GM10248 (cell line): ENCODE results near the gene MYG1.

ENCODE experiments used
- CTCF ChIA-PET: fragments of 300-600 bp; sonication (Branson Sonifier 250); formaldehyde crosslinking; extraction: SDS; loops from one replicate; lab custom pipeline; 2021; ENCODE audit warnings: antibody characterized with exemption; lab: Yijun Ruan, JAX
- POLR2A ChIA-PET: fragments of 350-650 bp; sonication (Branson Sonifier 250); formaldehyde crosslinking; extraction: SDS; loops from one replicate; lab custom pipeline; 2020; ENCODE audit warnings: antibody characterized with exemption; lab: Yijun Ruan, JAX
- DNase-seq: peaks from one replicate; pipeline ENCODE4 v3.0.0; 2012; ENCODE audit errors: extremely low spot score
- CTCF ChIP-seq: IDR thresholded peaks from 2 replicates; pipeline ENCODE4 v1.5.1; 2012; ENCODE audit warnings: mild to moderate bottlenecking, low read depth; ENCODE audit errors: extremely low read depth, missing control alignments, control extremely low read depth

The MYG1 gene

GRCh38 chr12:53255996-53256395 is 43.5 kb upstream of the MYG1 start:
- CTCF ChIA-PET = interaction anchor here (1.2 to 7.1 kb wide), 6 partner anchors 11 to 75 kb away, joined by 3 to 69 read pairs (median 4); partner anchors contain the start of genes CSAD, ESPL1 and PFDN5
- no peak for DNase-seq
- POLR2A ChIA-PET = no interaction called here
- TF ChIP-seq CTCF = no peak

GRCh38 chr12:53258541-53259539 is 40.7 kb upstream of the MYG1 start:
- ChIA-PET POLR2A (interaction anchor here (0.7 kb wide), 1 partner anchor 9 kb away, joined by 5 read pairs; the partner anchor contains the start of gene ESPL1), CTCF (interaction anchor here (0.8 to 1.1 kb wide), 3 partner anchors 8 to 45 kb away, joined by 3 to 4 read pairs (median 4); no protein-coding TSS in a partner anchor)
- DNase-seq = no peak
- TF ChIP-seq CTCF = no peak

- DNase-seq = no peak
- CTCF ChIA-PET = interaction anchor here (0.7 to 2.3 kb wide), 2 partner anchors 9 to 146 kb away, joined by 3 to 6 read pairs; no protein-coding TSS in a partner anchor
- POLR2A ChIA-PET = interaction anchor here (0.6 kb wide), 1 partner anchor 40 kb away, joined by 5 read pairs; no protein-coding TSS in a partner anchor
- TF ChIP-seq CTCF = no peak
Measured at GRCh38 chr12:53259891-53260290, 39.6 kb upstream of the MYG1 start.

- no peak for TF ChIP-seq CTCF
- CTCF ChIA-PET = interaction anchor here (0.9 to 7.7 kb wide), 9 partner anchors 11 to 200 kb away, joined by 3 to 92 read pairs (median 18); a partner anchor contains a TSS
- POLR2A ChIA-PET = interaction anchor here (0.6 kb wide), 1 partner anchor 51 kb away, joined by 7 read pairs; no protein-coding TSS in a partner anchor
- no peak for DNase-seq
Measured at GRCh38 chr12:53265783-53266182, 33.7 kb upstream of the MYG1 start.

- TF ChIP-seq CTCF = no peak
- POLR2A ChIA-PET = interaction anchor here (0.7 to 1.3 kb wide), 4 partner anchors 13 to 56 kb away, joined by 3 to 6 read pairs (median 3); partner anchors contain the start of gene MYG1
Measured at GRCh38 chr12:53267306-53267998, 32.0 kb upstream of the MYG1 start.

More at GRCh38 chr12:53267306-53267998, 32.0 kb upstream of the MYG1 start:
- CTCF ChIA-PET = interaction anchor here (0.7 to 7.7 kb wide), 21 partner anchors 9 to 201 kb away, joined by 3 to 92 read pairs (median 8); partner anchors contain the start of genes AAAS, MYG1 and PFDN5
- DNase-seq = no peak
